A549 treated with AZD2906 at 1 μM for 4 hours (cell line): ENCODE results near the gene PAXX. TPM values are rescaled to one million over a fixed set of nuclear protein-coding genes. Genes with fewer than 3 reads are reported as not detected.

ENCODE experiments used
- total RNA-seq: library from RNA; stranded (reverse); fragments of 200-300 nt; extraction: Qiagen RNA extraction; gene quantifications from 5 replicates; pipeline ENCODE4 v1.2.3, GENCODE V29; 2022

PAXX gene, protein sequence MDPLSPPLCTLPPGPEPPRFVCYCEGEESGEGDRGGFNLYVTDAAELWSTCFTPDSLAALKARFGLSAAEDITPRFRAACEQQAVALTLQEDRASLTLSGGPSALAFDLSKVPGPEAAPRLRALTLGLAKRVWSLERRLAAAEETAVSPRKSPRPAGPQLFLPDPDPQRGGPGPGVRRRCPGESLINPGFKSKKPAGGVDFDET
- 42.6 to 85.1 TPM (median 74.1 TPM) in 5 replicates for total RNA-seq

DNA sequence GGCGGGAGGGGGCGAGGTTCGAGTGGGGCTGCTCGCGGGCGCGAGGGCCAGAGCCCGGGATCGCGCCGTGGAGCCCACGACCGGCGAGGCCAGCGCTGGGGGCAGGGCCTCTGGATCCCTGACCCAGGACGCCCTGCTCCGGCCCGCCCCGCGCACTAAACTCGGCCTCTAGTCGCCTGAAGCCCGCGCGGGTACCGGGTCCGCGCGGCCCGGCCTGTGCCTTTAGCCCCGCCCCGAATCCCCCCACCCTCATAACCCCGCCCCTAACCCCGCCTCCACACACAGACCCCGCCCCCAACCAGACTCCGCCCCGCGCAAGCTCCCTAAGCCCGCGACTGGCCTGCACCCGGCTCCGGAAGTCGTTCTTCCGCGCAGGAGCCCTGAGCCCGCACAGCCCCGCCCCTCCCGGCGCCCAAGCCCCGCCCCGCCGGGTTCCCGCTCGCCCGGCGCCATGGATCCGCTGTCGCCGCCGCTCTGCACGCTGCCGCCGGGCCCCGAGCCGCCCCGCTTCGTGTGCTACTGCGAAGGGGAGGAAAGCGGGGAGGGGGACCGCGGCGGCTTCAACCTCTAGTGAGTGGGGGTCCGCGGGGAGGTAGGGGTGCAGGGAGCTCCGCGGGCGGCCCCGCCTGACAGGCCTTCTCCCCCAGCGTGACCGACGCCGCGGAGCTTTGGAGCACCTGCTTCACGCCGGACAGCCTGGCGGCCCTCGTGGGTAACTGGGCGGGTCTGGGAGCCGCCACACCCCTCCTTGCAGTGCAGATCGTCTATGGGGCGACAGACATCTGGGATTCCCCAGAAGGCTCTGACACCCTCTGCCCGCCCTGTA lies at the start of gene PAXX:
Gene PAXX (plus strand): TSS at position 430 of the 826 bp plus-strand sequence. CDS start 22 bp downstream, at position 452.

DNA sequence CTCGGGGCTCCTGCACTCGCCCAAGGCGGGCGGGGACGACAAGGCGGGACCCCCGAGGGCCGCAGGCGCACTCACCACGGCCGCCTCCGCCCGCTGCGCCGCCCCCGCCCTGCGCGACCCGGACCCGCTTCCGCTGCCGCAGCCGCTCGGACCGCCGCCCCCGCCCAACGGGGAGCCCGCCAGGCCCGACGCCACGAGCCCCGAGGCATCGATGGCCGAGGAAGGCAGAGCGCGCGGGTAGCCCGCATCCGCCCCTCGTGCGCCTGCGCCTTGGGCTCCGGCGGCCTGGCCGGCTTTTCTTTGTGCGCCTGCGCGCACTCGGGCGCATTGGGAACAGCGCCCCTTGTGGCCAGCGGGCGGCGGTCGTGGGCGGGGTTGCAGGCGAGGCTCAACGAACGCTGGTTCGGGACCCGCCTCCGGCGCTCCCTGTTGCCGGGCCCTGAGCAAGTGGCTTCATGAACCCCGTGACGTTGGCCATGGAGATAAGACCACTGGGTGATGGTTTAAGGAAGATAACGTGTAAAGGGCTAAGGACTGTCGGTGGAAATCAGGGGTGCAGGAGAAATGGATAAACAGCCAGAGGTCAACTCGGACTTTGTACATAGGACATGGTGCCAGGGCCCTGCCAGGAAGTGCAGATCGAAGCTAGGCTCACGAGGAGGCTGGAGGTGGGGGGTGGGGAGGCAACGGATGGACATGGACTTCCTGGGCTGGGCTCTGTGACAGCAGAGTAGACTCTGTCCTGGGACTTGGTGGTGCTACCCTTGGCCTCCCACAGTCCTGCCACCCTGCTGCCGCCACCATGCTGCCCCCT lies 47.5 kb upstream of the PAXX start, which contains the start of the genes C8G and FBXW5:
Gene C8G (plus strand): TSS at position 725 of the 814 bp plus-strand sequence. CDS start 78 bp downstream, at position 803.
Gene FBXW5 (minus strand): TSS at position 220 of the 814 bp plus-strand sequence. CDS start 655 bp downstream, outside the sequence.

DNA sequence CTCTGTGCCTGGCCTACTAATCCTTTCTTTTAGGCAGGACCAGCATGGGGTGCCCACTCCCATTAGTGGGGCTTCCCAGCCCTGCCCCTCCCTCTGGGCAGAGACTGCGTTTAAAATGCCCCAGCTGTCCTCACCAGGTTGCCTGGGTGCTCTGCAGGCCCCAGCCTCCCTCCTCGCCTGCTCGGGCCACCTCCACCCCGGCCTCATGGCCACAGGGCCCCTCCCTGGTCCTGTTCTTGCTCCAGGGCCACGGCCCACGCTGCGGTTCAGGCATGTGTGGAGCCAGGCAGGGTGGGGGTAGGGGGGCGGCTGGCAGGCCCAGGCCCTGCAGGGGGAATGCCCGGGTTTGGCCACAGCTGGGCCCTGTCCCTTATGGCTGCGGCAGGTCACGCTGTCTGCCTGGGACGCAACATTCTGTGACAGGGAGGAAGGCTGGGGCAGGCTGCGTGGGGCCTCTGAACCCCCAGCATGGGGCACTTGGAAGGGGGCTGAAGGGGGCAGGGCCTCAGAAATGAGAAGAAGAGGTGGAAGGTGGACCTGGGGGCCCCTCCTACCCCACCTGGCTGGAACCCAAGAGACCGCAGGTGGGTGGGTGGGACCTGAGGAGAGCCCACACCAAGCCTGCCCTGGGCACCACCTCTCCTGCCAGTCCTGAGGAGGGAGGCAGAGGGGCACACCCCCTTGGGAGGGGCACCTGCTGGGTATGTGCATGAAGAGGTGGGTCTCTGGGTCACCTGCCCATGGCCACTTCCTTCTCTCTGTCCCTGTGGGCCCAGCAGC lies 40.5 kb upstream of the PAXX start, which contains the start of gene LCN12:
Gene LCN12 (plus strand): TSS at position 733 of the 780 bp plus-strand sequence. CDS start 55 bp downstream, outside the sequence.

DNA sequence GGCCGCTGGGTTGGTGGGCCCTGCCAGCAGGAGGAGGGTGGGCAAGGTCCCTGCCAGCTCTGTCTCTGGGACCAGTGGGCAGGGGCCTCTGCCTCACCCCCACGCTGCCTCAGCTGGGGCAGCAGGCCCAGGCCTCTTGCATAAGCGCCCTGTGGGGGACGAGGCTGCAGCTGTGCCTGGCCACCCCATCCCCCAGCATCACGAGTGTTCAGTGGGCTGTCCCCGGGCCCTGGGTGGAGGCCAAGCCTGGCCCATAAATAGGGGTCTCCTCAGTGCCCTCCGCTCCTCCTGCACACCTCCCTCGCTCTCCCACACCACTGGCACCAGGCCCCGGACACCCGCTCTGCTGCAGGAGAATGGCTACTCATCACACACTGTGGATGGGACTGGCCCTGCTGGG lies 15.0 kb upstream of the PAXX start, which contains the start of gene PTGDS:
Gene PTGDS (plus strand): TSS at position 282 of the 400 bp plus-strand sequence. CDS start 75 bp downstream, at position 357.

DNA sequence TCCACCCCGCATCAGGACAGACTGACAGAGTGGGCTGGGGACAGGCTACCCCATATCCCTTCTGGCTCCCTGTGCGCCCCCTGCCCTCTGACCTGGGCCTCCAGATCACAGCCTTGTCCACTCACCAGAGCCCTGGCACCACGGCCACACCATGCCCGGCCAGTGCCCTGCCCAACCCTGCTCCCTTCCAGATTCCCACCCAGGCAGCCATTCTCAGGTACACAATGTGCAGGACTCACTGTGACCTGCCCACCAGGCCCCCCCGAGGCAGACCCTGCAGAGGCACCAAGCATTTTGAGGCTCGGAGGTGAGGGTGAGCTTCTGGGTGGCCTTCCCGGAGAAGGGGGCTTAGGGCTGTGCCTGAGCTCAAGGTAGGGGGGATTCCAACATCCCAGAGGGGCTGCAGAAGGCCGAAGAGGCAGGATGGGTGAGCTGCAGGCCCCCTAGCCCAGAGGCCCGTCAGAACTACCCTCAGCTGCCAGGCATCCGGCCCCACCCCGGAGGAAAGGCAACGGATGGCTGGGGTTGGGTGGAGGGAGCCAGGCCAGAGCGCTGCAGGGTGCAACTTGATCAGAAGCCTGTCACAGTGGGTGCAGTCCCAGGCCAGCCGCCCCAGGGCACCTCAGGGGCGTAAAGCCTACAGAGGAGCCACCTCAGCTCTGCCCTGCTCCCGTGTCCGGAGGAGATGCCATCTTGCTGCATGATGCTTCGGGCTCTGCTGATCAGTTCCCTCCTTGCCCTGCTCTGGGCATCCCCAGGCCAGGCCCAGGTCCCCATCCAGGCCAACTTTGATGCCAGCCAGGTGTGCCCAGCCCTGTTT lies 9.8 kb upstream of the PAXX start, which contains the start of gene LCNL1:
Gene LCNL1 (plus strand): TSS at position 762 of the 820 bp plus-strand sequence. CDS start 594 bp downstream, outside the sequence.

DNA sequence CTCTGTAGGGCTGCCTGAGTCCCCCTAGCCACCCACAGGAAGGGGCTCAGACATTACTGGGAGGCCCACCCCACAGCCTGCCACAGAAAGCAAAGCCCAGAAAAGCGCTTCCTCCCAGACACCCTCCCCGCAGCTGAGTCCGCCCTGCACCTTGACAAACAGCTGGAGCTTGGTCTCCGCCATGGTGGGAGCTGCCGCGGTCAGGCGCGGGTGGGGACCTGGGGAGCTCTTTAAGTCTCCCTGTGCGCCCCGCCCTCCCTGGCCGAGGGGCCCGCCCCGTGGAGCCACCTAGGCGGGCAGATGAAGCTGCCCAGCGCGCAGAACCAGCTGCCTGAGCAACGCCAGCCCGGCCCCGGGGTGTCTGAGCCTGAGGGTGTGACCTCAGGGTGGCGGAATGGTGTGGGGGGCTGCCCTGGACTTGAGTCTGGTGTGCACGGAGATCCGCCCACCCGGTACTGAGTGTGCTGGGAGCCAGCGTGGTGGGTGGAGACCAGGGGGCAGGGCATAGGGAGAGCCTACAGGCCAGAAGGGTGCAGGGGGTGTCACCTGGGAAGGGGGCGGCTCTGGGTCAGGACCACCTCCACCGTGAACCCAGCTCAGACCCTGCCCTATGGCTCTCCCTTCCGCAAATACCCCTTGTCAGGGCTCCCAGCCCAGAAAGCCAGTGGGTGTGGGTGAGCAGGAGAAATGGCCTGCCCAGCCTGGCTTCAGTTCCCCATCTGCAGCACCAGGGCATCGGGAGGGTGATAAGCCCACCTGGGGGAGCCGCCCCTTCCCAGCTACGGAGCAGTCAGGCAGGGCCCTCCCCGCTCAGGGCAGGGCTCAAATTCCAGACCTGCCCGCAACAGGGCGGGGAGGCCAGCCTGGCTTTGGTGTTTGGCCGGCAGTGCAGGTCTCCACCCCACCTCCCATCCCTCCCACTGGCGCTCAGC lies 4.4 kb downstream of the PAXX start, which contains the start of gene CLIC3:
Gene CLIC3 (minus strand): TSS at position 208 of the 932 bp plus-strand sequence. CDS start 25 bp downstream, at position 183.

DNA sequence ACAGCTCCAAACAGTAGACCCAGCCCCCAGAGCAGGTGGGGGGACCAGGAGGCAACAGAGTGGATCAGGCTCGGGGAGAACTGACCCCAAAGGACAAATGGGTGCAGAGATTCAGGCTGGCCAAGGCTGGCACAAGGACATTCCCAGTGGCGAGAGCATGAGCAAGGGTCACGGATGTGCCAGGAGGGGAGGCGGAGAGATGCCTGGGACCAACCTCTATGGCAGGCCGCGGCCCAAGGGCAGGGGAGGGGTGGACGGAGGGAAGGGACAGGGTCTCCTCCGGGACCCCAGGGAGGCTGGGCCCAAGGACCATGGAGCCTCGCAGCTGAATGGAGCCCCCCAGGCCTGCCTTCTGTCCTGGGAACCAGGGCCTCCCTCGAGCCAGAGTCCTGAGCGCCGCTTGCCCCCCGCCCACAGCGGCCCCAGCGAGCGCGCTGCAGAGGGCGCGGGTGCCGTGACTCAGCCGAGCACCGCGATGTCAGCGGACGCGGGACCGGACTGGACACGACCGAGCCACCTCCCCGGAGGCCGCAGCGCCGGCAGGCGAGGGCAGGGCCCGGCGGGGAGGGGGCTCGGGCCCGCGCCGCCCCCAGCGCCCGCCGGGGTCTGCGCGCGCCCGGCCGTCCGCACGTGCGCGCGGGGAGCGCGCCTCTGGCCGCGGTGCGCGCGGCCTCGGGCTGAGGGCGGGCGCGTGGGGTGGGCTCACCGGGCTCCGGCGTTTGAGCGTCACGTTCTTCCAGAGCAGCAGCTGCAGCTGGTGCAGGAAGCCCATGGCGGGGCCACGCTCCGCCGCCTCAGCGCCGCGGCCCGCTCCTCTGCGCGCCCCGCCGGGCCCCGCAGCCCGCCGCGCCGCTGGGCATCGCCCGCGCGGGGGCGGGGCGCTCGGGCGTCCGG lies 35.4 kb downstream of the PAXX start, which contains the start of gene ABCA2:
Gene ABCA2 (minus strand): TSS at position 869 of the 894 bp plus-strand sequence. CDS start 97 bp downstream, at position 772.

DNA sequence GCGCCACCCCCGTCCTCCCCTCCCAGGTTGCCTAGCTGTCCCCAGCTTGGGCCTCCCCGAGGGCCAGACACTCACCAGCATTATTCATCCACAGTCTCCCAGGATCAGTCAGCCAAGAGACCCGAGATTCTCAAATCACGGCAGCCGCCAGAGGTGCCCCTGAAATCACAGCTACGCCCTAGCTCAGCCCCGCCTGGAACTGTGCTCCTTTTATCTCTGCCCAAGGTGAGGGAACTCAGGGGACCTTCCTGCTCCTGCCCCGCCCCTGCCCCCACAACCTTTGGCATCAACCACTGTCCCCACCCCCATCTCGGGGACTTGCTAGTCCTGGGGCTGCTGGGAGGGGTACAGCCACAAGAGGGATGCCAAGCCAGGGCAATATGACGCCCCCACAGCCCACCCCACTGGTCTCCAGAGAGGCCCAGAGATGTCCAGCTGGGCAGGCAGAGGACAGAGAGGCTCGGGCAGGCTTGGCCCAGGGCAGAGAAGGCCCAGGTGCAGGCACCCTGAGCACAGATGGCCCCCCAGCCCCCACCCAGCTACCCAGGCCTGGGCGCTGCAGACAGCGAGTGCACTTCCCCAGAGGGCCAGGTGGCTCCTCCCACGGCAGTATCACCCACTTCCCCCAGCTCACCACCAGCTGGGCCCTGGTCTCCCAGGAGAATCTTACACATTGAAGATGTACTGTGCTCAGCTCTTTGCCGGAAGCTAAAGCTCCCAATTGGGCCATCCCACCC lies 39.9 kb downstream of the PAXX start, which contains the start of gene FUT7:
Gene FUT7 (minus strand): TSS at position 185 of the 737 bp plus-strand sequence. CDS start 97 bp downstream, at position 88.

Other genes starting within 250 kb of the PAXX start
- gene LCN10, start 249.5 kb upstream of the PAXX start, total RNA-seq: 0.03 to 0.14 TPM in 2 of 5 replicates, not detected in the others
- not detected in 5 replicates for gene LCN6, start 243.9 kb upstream of the PAXX start, total RNA-seq
- gene LCN8, start 234.2 kb upstream of the PAXX start, total RNA-seq: not detected in 5 replicates
- 0.05 to 0.09 TPM (median 0.09 TPM) in 3 of 5 replicates, not detected in the others for gene LCN15, start 227.9 kb upstream of the PAXX start, total RNA-seq
- gene TMEM141, start 201.1 kb upstream of the PAXX start, total RNA-seq: 64.4 to 82.3 TPM (median 79.7 TPM) in 5 replicates
- gene CCDC183, start 196.1 kb upstream of the PAXX start, total RNA-seq: 0.19 to 0.38 TPM (median 0.28 TPM) in 5 replicates
- 63.0 to 83.9 TPM (median 80.3 TPM) in 5 replicates for gene RABL6, start 184.5 kb upstream of the PAXX start, total RNA-seq
- gene AJM1, start 149.9 kb upstream of the PAXX start, total RNA-seq: 3.7 to 4.5 TPM (median 4.1 TPM) in 5 replicates
- gene PHPT1, start 143.0 kb upstream of the PAXX start, total RNA-seq: 250 to 343 TPM (median 299 TPM) in 5 replicates
- 1.5 to 4.6 TPM (median 3.8 TPM) in 5 replicates for gene MAMDC4, start 140.1 kb upstream of the PAXX start, total RNA-seq
- gene EDF1, start 126.1 kb upstream of the PAXX start, total RNA-seq: 415 to 505 TPM (median 466 TPM) in 5 replicates
- gene TRAF2, start 105.9 kb upstream of the PAXX start, total RNA-seq: 37.2 to 59.4 TPM (median 50.2 TPM) in 5 replicates
- gene FBXW5, start 47.7 kb upstream of the PAXX start, total RNA-seq: 65.5 to 105 TPM (median 98.0 TPM) in 5 replicates
- 0.87 to 1.4 TPM (median 1.3 TPM) in 5 replicates for gene C8G, start 47.2 kb upstream of the PAXX start, total RNA-seq
- 0.58 to 2.4 TPM (median 1.5 TPM) in 5 replicates for gene LCN12, start 40.1 kb upstream of the PAXX start, total RNA-seq
- 0.47 to 1.4 TPM (median 0.62 TPM) in 5 replicates for gene PTGDS, start 14.9 kb upstream of the PAXX start, total RNA-seq
- gene LCNL1, start 9.4 kb upstream of the PAXX start, total RNA-seq: 0.07 to 0.24 TPM (median 0.18 TPM) in 5 replicates
- 3.2 to 7.2 TPM (median 5.6 TPM) in 5 replicates for gene CLIC3, start 4.1 kb downstream of the PAXX start, total RNA-seq
- gene ABCA2, start 35.8 kb downstream of the PAXX start, total RNA-seq: 19.1 to 28.9 TPM (median 24.6 TPM) in 5 replicates
- gene FUT7, start 39.7 kb downstream of the PAXX start, total RNA-seq: 0.06 to 0.07 TPM (median 0.06 TPM) in 4 of 5 replicates, not detected in the other
- 37.5 to 92.6 TPM (median 80.3 TPM) in 5 replicates for gene NPDC1, start 53.8 kb downstream of the PAXX start, total RNA-seq
- 2.9 to 6.2 TPM (median 5.7 TPM) in 5 replicates for gene ENTPD2, start 61.6 kb downstream of the PAXX start, total RNA-seq
- 14.8 to 26.1 TPM (median 23.7 TPM) in 5 replicates for gene SAPCD2, start 78.1 kb downstream of the PAXX start, total RNA-seq
- gene UAP1L1, start 85.1 kb downstream of the PAXX start, total RNA-seq: 8.9 to 14.8 TPM (median 10.9 TPM) in 5 replicates
- 44.5 to 54.0 TPM (median 52.2 TPM) in 5 replicates for gene MAN1B1, start 94.6 kb downstream of the PAXX start, total RNA-seq
- gene DPP7, start 122.3 kb downstream of the PAXX start, total RNA-seq: 66.9 to 123 TPM (median 112 TPM) in 5 replicates
- gene GRIN1, start 146.7 kb downstream of the PAXX start, total RNA-seq: 0.11 to 0.91 TPM (median 0.63 TPM) in 5 replicates
- 0.39 to 1.9 TPM (median 1.2 TPM) in 5 replicates for gene LRRC26, start 177.6 kb downstream of the PAXX start, total RNA-seq
- not detected in 5 replicates for gene TMEM210, start 179.6 kb downstream of the PAXX start, total RNA-seq
- gene ANAPC2, start 196.1 kb downstream of the PAXX start, total RNA-seq: 21.8 to 36.5 TPM (median 33.4 TPM) in 5 replicates
- gene SSNA1, start 196.3 kb downstream of the PAXX start, total RNA-seq: 98.0 to 157 TPM (median 144 TPM) in 5 replicates
- gene TPRN, start 208.3 kb downstream of the PAXX start, total RNA-seq: 8.2 to 12.3 TPM (median 11.7 TPM) in 5 replicates
- gene TMEM203, start 213.2 kb downstream of the PAXX start, total RNA-seq: 35.4 to 47.2 TPM (median 45.3 TPM) in 5 replicates
- 11.5 to 17.4 TPM (median 15.7 TPM) in 5 replicates for gene NDOR1, start 213.3 kb downstream of the PAXX start, total RNA-seq
- gene RNF208, start 229.8 kb downstream of the PAXX start, total RNA-seq: 0.91 to 2.8 TPM (median 2.1 TPM) in 5 replicates
- gene CYSRT1, start 232.8 kb downstream of the PAXX start, total RNA-seq: 3.0 to 5.0 TPM (median 5.0 TPM) in 5 replicates
- 0.12 to 0.38 TPM (median 0.25 TPM) in 5 replicates for gene RNF224, start 235.1 kb downstream of the PAXX start, total RNA-seq
- gene SLC34A3, start 238.5 kb downstream of the PAXX start, total RNA-seq: 0.03 to 0.15 TPM (median 0.10 TPM) in 4 of 5 replicates, not detected in the other
- 633 to 818 TPM (median 765 TPM) in 5 replicates for gene TUBB4B, start 248.9 kb downstream of the PAXX start, total RNA-seq